SK-N-SH treated with all-trans-retinoic acid at 6 μM for 48 hours (cell line): ENCODE results near the gene PRDM11.

Source experiments
- ATAC-seq: fragments of 200-7000 bp; cut with Tn5 transposase; 3 replicates; pipeline ENCODE4 v1.9.1; 2020; ENCODE audit warnings: mild to moderate bottlenecking, moderate library complexity
- ARNTL ChIP-seq: fragments of 450-650 bp; formaldehyde crosslinking; IDR thresholded peaks from 2 replicates; pipeline ENCODE4 v1.5.0; 2020; ENCODE audit warnings: low read depth, mild to moderate bottlenecking, moderate library complexity, borderline replicate concordance
- BACH2 ChIP-seq: fragments of 250-450 bp; sonication (Bioruptor Pico); IDR thresholded peaks from 2 replicates; pipeline ENCODE4 v1.9.0; 2021; ENCODE audit warnings: mild to moderate bottlenecking, borderline replicate concordance
- CSDC2 ChIP-seq: fragments of 250-450 bp; sonication (Bioruptor Pico); IDR thresholded peaks from 2 replicates; pipeline ENCODE4 v1.5.0; 2020; ENCODE audit warnings: mild to moderate bottlenecking, moderate library complexity
- ESRRG ChIP-seq: fragments of 250-450 bp; sonication (Bioruptor Pico); IDR thresholded peaks from 2 replicates; pipeline ENCODE4 v1.6.1; 2021; ENCODE audit warnings: mild to moderate bottlenecking
- ISL1 ChIP-seq: fragments of 250-450 bp; sonication (Bioruptor Pico); IDR thresholded peaks from 2 replicates; pipeline ENCODE4 v2.1.2; 2022; ENCODE audit warnings: mild to moderate bottlenecking, moderate library complexity
- OSR1 ChIP-seq: fragments of 250-450 bp; sonication (Bioruptor Pico); IDR thresholded peaks from 2 replicates; pipeline ENCODE4 v1.8.0; 2022; ENCODE audit warnings: moderate library complexity, mild to moderate bottlenecking, inconsistent platforms
- PPARA ChIP-seq: fragments of 250-450 bp; sonication (Bioruptor Pico); IDR thresholded peaks from 2 replicates; pipeline ENCODE4 v1.5.0; 2020; ENCODE audit warnings: mild to moderate bottlenecking, borderline replicate concordance
- RARB ChIP-seq: fragments of 250-450 bp; sonication (Bioruptor Pico); IDR thresholded peaks from 2 replicates; pipeline ENCODE4 v1.8.0; 2021; ENCODE audit warnings: mild to moderate bottlenecking, moderate library complexity
- SNAI2 ChIP-seq: fragments of 250-450 bp; sonication (Bioruptor Pico); IDR thresholded peaks from 2 replicates; pipeline ENCODE4 v1.5.0; 2020; ENCODE audit warnings: mild to moderate bottlenecking, moderate library complexity
- TCF4 ChIP-seq: fragments of 250-450 bp; sonication (Bioruptor Pico); IDR thresholded peaks from 2 replicates; pipeline ENCODE4 v1.8.0; 2021; ENCODE audit warnings: mild to moderate bottlenecking, moderate library complexity, borderline replicate concordance
- TOX ChIP-seq: fragments of 250-450 bp; sonication (Bioruptor Pico); IDR thresholded peaks from 2 replicates; pipeline ENCODE4 v1.8.0; 2021; ENCODE audit warnings: mild to moderate bottlenecking, moderate library complexity, borderline replicate concordance
- ZC3H10 ChIP-seq: fragments of 250-450 bp; sonication (Bioruptor Pico); IDR thresholded peaks from 2 replicates; pipeline ENCODE4 v1.5.1; 2021; ENCODE audit warnings: mild to moderate bottlenecking, moderate library complexity
- ZFP30 ChIP-seq: fragments of 450-650 bp; formaldehyde crosslinking; IDR thresholded peaks from 2 replicates; pipeline ENCODE4 v1.5.0; 2022; ENCODE audit warnings: mild to moderate bottlenecking, moderate library complexity
- ZNF70 ChIP-seq: fragments of 450-650 bp; formaldehyde crosslinking; IDR thresholded peaks from 2 replicates; pipeline ENCODE4 v1.5.0; 2020; ENCODE audit warnings: mild to moderate bottlenecking, moderate library complexity
- ZNF8 ChIP-seq: fragments of 450-650 bp; formaldehyde crosslinking; IDR thresholded peaks from 2 replicates; pipeline ENCODE4 v1.5.0; 2020; ENCODE audit warnings: mild to moderate bottlenecking, moderate library complexity
- TF ChIP-seq, protein P1 (sequence below): fragments of 250-450 bp; sonication (Bioruptor Pico); IDR thresholded peaks from 2 replicates; pipeline ENCODE4 v1.5.1; 2021; ENCODE audit warnings: mild to moderate bottlenecking, moderate library complexity
- TF ChIP-seq, protein P2 (sequence below): fragments of 250-450 bp; sonication (Bioruptor Pico); IDR thresholded peaks from 2 replicates; pipeline ENCODE4 v1.8.0; 2021; ENCODE audit warnings: low read depth, mild to moderate bottlenecking, moderate library complexity, borderline replicate concordance
- TF ChIP-seq, protein P3 (sequence below): fragments of 250-450 bp; sonication (Bioruptor Pico); IDR thresholded peaks from 2 replicates; pipeline ENCODE4 v1.8.0; 2020; ENCODE audit warnings: mild to moderate bottlenecking, moderate library complexity, borderline replicate concordance
- TF ChIP-seq, protein P4 (sequence below): fragments of 250-450 bp; sonication (Bioruptor Pico); IDR thresholded peaks from 2 replicates; pipeline ENCODE4 v1.5.1; 2020; ENCODE audit warnings: low read depth, mild to moderate bottlenecking, moderate library complexity
- TF ChIP-seq, protein P5 (sequence below): fragments of 250-450 bp; sonication (Bioruptor Pico); IDR thresholded peaks from 2 replicates; pipeline ENCODE4 v1.5.0; 2020; ENCODE audit warnings: mild to moderate bottlenecking, moderate library complexity

Gene PRDM11

GRCh38 chr11:45141171-45141570 is 5.3 kb upstream of the PRDM11 start:
- TF ChIP-seq ZNF70 (CRISPR knock-in tag) (no peak), ISL1 (CRISPR knock-in tag) (no peak), PPARA (no peak), TOX (CRISPR knock-in tag) (no peak), ARNTL (CRISPR knock-in tag) (no peak)
- TF ChIP-seq, protein P1, sequence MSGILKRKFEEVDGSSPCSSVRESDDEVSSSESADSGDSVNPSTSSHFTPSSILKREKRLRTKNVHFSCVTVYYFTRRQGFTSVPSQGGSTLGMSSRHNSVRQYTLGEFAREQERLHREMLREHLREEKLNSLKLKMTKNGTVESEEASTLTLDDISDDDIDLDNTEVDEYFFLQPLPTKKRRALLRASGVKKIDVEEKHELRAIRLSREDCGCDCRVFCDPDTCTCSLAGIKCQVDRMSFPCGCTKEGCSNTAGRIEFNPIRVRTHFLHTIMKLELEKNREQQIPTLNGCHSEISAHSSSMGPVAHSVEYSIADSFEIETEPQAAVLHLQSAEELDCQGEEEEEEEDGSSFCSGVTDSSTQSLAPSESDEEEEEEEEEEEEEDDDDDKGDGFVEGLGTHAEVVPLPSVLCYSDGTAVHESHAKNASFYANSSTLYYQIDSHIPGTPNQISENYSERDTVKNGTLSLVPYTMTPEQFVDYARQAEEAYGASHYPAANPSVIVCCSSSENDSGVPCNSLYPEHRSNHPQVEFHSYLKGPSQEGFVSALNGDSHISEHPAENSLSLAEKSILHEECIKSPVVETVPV (CRISPR knock-in tag), result no peak
- TF ChIP-seq, protein P2, sequence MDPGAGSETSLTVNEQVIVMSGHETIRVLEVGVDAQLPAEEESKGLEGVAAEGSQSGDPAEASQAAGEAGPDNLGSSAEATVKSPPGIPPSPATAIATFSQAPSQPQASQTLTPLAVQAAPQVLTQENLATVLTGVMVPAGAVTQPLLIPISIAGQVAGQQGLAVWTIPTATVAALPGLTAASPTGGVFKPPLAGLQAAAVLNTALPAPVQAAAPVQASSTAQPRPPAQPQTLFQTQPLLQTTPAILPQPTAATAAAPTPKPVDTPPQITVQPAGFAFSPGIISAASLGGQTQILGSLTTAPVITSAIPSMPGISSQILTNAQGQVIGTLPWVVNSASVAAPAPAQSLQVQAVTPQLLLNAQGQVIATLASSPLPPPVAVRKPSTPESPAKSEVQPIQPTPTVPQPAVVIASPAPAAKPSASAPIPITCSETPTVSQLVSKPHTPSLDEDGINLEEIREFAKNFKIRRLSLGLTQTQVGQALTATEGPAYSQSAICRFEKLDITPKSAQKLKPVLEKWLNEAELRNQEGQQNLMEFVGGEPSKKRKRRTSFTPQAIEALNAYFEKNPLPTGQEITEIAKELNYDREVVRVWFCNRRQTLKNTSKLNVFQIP (CRISPR knock-in tag), result no peak
- TF ChIP-seq, protein P3, sequence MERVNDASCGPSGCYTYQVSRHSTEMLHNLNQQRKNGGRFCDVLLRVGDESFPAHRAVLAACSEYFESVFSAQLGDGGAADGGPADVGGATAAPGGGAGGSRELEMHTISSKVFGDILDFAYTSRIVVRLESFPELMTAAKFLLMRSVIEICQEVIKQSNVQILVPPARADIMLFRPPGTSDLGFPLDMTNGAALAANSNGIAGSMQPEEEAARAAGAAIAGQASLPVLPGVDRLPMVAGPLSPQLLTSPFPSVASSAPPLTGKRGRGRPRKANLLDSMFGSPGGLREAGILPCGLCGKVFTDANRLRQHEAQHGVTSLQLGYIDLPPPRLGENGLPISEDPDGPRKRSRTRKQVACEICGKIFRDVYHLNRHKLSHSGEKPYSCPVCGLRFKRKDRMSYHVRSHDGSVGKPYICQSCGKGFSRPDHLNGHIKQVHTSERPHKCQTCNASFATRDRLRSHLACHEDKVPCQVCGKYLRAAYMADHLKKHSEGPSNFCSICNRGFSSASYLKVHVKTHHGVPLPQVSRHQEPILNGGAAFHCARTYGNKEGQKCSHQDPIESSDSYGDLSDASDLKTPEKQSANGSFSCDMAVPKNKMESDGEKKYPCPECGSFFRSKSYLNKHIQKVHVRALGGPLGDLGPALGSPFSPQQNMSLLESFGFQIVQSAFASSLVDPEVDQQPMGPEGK, result no peak
- TF ChIP-seq, all 23 proteins: peak for 0
- no peak for ATAC-seq

DNA sequence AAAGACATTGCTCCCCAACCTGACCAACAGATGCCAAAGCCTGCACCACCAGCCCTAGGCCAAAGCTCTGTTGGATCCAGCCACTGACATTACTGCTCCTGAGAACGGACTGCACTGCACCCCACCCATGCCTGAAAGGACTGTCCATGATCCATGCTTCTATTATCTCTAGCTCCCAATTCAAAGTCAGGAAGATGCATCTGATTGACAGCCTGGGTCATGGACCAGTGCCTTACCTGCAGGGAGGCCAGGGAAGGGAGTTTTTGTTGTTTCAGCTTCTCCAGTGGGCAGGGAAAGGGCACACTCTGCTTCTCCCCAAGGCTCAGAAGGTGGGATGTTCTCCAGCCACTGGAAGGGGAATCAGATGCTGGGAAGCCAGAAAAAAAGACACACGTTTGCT is 4.8 kb upstream of the PRDM11 start:
- TF ChIP-seq ZNF8 (CRISPR knock-in tag), result no peak
- no peak for TF ChIP-seq ESRRG (CRISPR knock-in tag)
- TF ChIP-seq ZFP30 (CRISPR knock-in tag), result no peak
- TF ChIP-seq, protein P4, sequence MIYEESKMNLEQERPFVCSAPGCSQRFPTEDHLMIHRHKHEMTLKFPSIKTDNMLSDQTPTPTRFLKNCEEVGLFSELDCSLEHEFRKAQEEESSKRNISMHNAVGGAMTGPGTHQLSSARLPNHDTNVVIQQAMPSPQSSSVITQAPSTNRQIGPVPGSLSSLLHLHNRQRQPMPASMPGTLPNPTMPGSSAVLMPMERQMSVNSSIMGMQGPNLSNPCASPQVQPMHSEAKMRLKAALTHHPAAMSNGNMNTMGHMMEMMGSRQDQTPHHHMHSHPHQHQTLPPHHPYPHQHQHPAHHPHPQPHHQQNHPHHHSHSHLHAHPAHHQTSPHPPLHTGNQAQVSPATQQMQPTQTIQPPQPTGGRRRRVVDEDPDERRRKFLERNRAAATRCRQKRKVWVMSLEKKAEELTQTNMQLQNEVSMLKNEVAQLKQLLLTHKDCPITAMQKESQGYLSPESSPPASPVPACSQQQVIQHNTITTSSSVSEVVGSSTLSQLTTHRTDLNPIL, result no peak
- TF ChIP-seq SNAI2 (CRISPR knock-in tag), result no peak
- TF ChIP-seq ZNF70 (CRISPR knock-in tag), result no peak
- no peak for TF ChIP-seq TCF4 (CRISPR knock-in tag)
- TF ChIP-seq ZC3H10 (CRISPR knock-in tag), result no peak
- TF ChIP-seq ISL1 (CRISPR knock-in tag), result no peak
- TF ChIP-seq BACH2 (CRISPR knock-in tag), result no peak
- TF ChIP-seq, protein P5, sequence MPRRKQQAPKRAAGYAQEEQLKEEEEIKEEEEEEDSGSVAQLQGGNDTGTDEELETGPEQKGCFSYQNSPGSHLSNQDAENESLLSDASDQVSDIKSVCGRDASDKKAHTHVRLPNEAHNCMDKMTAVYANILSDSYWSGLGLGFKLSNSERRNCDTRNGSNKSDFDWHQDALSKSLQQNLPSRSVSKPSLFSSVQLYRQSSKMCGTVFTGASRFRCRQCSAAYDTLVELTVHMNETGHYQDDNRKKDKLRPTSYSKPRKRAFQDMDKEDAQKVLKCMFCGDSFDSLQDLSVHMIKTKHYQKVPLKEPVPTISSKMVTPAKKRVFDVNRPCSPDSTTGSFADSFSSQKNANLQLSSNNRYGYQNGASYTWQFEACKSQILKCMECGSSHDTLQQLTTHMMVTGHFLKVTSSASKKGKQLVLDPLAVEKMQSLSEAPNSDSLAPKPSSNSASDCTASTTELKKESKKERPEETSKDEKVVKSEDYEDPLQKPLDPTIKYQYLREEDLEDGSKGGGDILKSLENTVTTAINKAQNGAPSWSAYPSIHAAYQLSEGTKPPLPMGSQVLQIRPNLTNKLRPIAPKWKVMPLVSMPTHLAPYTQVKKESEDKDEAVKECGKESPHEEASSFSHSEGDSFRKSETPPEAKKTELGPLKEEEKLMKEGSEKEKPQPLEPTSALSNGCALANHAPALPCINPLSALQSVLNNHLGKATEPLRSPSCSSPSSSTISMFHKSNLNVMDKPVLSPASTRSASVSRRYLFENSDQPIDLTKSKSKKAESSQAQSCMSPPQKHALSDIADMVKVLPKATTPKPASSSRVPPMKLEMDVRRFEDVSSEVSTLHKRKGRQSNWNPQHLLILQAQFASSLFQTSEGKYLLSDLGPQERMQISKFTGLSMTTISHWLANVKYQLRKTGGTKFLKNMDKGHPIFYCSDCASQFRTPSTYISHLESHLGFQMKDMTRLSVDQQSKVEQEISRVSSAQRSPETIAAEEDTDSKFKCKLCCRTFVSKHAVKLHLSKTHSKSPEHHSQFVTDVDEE, result no peak
- TF ChIP-seq RARB (CRISPR knock-in tag), result no peak
- TF ChIP-seq, protein P1 (CRISPR knock-in tag), result no peak
- ATAC-seq, result no peak

DNA sequence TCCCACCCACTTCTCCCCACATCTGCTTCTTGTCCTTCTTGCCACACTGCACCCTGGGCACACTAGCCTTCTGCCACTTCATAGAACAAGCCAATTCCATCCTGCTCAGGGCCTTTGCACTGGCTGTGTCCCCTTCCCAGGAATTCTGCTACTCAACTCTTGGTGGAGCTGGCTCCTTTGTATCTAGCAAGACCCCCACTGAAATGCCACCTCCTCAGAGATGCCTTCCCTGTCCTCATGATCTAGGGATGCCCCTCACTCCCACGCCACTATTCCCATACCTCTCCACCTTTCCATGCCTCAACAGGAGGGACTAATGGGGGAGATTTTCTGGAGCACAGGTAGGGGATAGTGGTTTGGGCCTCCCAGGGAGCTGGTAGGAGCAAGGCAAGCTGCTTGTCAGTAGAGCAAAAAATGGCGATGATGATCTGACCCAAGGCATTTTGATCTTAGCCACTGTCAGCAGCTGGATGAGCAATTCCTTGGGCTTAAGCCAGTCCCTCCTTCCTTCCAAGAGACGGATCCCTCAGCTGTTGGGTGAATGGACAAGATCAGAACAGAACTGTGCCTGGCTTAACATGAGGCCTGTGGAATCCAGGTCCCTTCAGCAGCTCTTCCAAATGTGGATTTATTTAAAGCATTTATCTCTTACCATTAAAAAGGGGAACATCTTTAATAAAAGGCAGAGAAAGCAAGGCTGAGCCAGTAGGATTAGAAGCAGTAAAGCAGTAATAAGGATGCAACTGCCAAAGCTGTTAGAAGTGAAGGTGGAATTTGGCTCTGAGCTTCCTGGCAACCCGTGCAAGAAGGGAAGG is 4.0 kb upstream of the PRDM11 start:
- no peak for ATAC-seq
- TF ChIP-seq, protein P4, result no peak
- TF ChIP-seq, protein P3, result no peak
- no peak for TF ChIP-seq OSR1 (CRISPR knock-in tag)
- TF ChIP-seq, protein P2 (CRISPR knock-in tag), result no peak
- TF ChIP-seq ZNF8 (CRISPR knock-in tag), result no peak
- no peak for TF ChIP-seq CSDC2
- TF ChIP-seq ZC3H10 (CRISPR knock-in tag), result no peak
- TF ChIP-seq RARB (CRISPR knock-in tag), result no peak
- no peak for TF ChIP-seq ISL1 (CRISPR knock-in tag)
- TF ChIP-seq BACH2 (CRISPR knock-in tag), result no peak
- TF ChIP-seq PPARA, result no peak
